A549 (cell line): ENCODE measurements around the gene NADK2. TPM values are rescaled to one million over a fixed set of nuclear protein-coding genes. Genes with fewer than 3 reads are reported as not detected.

Experiments
- ATAC-seq, 2 experiments: fragments of 200-7000 bp in 1 of 2; fragments of >200 bp in 1 of 2; cut with Nextera tagmentation in 1 of 2; cut with Tn5 transposase in 1 of 2; 3 replicates each; pipeline versions ENCODE4 v1.8.0 to v1.9.1; 2018 to 2020; ENCODE audit warnings: mild to moderate bottlenecking in 1 of 2, moderate library complexity in 1 of 2
- CTCF ChIA-PET: fragments of 300-600 bp; sonication (Branson Sonifier 250); formaldehyde crosslinking; extraction: SDS; loops from one replicate; lab custom pipeline; 2021; ENCODE audit warnings: antibody characterized with exemption, inconsistent platforms; lab: Yijun Ruan, JAX
- POLR2A ChIA-PET: fragments of 350-600 bp; formaldehyde crosslinking; extraction: SDS; loops from one replicate; lab custom pipeline; 2021; ENCODE audit warnings: antibody characterized with exemption, inconsistent platforms; lab: Yijun Ruan, JAX
- DNase-seq, 2 experiments: peaks; one replicate each; pipeline versions ENCODE4 v3.0.0 to v3.0.0-alpha.2; 2011 to 2016; ENCODE audit warnings: low read depth in 1 of 2, low spot score in 1 of 2
- FAIRE-seq: peaks from 2 replicates; lab custom pipeline; 2011; peaks lifted over from hg19 to GRCh38; lab: Jason Lieb, UNC
- H3K27ac ChIP-seq, 2 experiments: fragments of >200 bp; sonication (Bioruptor Twin); formaldehyde crosslinking; 3 replicates each; pipeline ENCODE4 v1.5.1; 2016 to 2017
- H3K4me1 ChIP-seq: fragments of >200 bp; sonication (Bioruptor Twin); formaldehyde crosslinking; 3 replicates; pipeline ENCODE4 v1.6.1; 2016
- H3K4me2 ChIP-seq: fragments of >200 bp; sonication (Bioruptor Twin); formaldehyde crosslinking; 3 replicates; pipeline ENCODE4 v1.6.1; 2016
- H3K4me3 ChIP-seq: fragments of >200 bp; sonication (Bioruptor Twin); formaldehyde crosslinking; 3 replicates; pipeline ENCODE4 v1.5.1; 2016
- H3K9me3 ChIP-seq: fragments of >200 bp; sonication (Bioruptor Twin); formaldehyde crosslinking; 3 replicates; pipeline ENCODE4 v1.6.1; 2016
- ATOH8 ChIP-seq: fragments of 250-450 bp; sonication (Bioruptor Pico); IDR thresholded peaks from 2 replicates; pipeline ENCODE4 v1.5.0; 2020; ENCODE audit warnings: low read depth, mild to moderate bottlenecking, moderate library complexity
- CHD2 ChIP-seq: fragments of 150-350 bp; IDR thresholded peaks from 2 replicates; pipeline ENCODE4 v1.6.1; 2014; ENCODE audit warnings: low read length; ENCODE audit not compliant: partially characterized antibody
- CHD4 ChIP-seq: fragments of 200-600 bp; sonication (generic); IDR thresholded peaks from 2 replicates; pipeline ENCODE4 v1.6.1; 2016; ENCODE audit warnings: antibody characterized with exemption, mild to moderate bottlenecking, borderline replicate concordance
- EP300 ChIP-seq, 2 experiments: fragments of >200 bp; sonication (Bioruptor Twin); formaldehyde crosslinking; IDR thresholded peaks; 2 replicates in 1 of 2; 3 replicates in 1 of 2; pipeline ENCODE4 v1.6.1; 2016 to 2017
- FOSL2 ChIP-seq, 2 experiments: fragments of 450-650 bp in 1 of 2; fragments of >200 bp in 1 of 2; sonication (Bioruptor Twin) in 1 of 2; formaldehyde crosslinking; IDR thresholded peaks; 2 replicates each; pipeline versions ENCODE4 v1.5.0 to v1.6.1; 2016 to 2020; ENCODE audit warnings: mild to moderate bottlenecking in 1 of 2, moderate library complexity in 1 of 2
- HOXB5 ChIP-seq: fragments of 250-450 bp; sonication (Bioruptor Pico); IDR thresholded peaks from 2 replicates; pipeline ENCODE4 v1.5.0; 2020; ENCODE audit warnings: mild to moderate bottlenecking, moderate library complexity
- JUN ChIP-seq, 2 experiments: fragments of >200 bp; sonication (Bioruptor Twin); formaldehyde crosslinking; IDR thresholded peaks; 2 replicates in 1 of 2; 3 replicates in 1 of 2; pipeline ENCODE4 v1.6.1; 2016 to 2017
- MAFK ChIP-seq: fragments of 450-650 bp; IDR thresholded peaks from 2 replicates; pipeline ENCODE4 v1.6.1; 2014; ENCODE audit not compliant: partially characterized antibody
- NR3C1 ChIP-seq: fragments of >200 bp; sonication (Bioruptor Twin); formaldehyde crosslinking; IDR thresholded peaks from 3 replicates; pipeline ENCODE4 v1.6.1; 2017
- POLR2AphosphoS2 ChIP-seq: conservative IDR thresholded peaks from 2 replicates; pipeline ENCODE4 v1.6.1; 2012; ENCODE audit warnings: low read length, improper control_type of control experiment, inconsistent platforms
- RAD21 ChIP-seq, 2 experiments: fragments of >200 bp in 1 of 2; sonication (Bioruptor Twin) in 1 of 2; formaldehyde crosslinking in 1 of 2; IDR thresholded peaks in 1 of 2; conservative IDR thresholded peaks in 1 of 2; 2 replicates in 1 of 2; 3 replicates in 1 of 2; pipeline ENCODE4 v1.6.1; 2012 to 2018; ENCODE audit warnings: inconsistent platforms in 1 of 2
- REST ChIP-seq: fragments of 200-600 bp; sonication (generic); IDR thresholded peaks from 2 replicates; pipeline ENCODE4 v1.6.1; 2016; ENCODE audit warnings: antibody characterized with exemption, mild to moderate bottlenecking, moderate library complexity
- RNF2 ChIP-seq: fragments of 200-600 bp; sonication (generic); IDR thresholded peaks from 2 replicates; pipeline ENCODE4 v1.6.1; 2016; ENCODE audit warnings: low read depth, mild to moderate bottlenecking, antibody characterized with exemption, moderate library complexity, borderline replicate concordance
- SREBF2 ChIP-seq: fragments of 450-650 bp; IDR thresholded peaks from 2 replicates; pipeline ENCODE4 v1.6.1; 2014; ENCODE audit warnings: mild to moderate bottlenecking, moderate library complexity
- TFCP2L1 ChIP-seq: fragments of 250-450 bp; sonication (Bioruptor Pico); IDR thresholded peaks from 2 replicates; pipeline ENCODE4 v1.5.0; 2021; ENCODE audit warnings: mild to moderate bottlenecking
- WGBS: methylation state at CpG from one replicate; pipeline ENCODE4 v1.1.6; 2017; ENCODE audit errors: missing lambda C conversion rate; 5-methylcytosine and 5-hydroxymethylcytosine counted together
- polyA plus RNA-seq, 4 experiments: library from polyadenylated mRNA; depleted of rRNA in 3 of 4; stranded (reverse); fragments of >200 nt; fragmentation: RNase III in 1 of 4; extraction: RNeasy Plus Mini Kit Qiagen cat#74134 plus additional on column Dnase treatment in 1 of 4; gene quantifications; 2 replicates in 3 of 4; 3 replicates in 1 of 4; pipeline ENCODE4 v1.2.3, GENCODE V29; 2011 to 2017
- TF ChIP-seq, protein P1 (sequence below): fragments of >200 bp; sonication (Bioruptor Twin); formaldehyde crosslinking; IDR thresholded peaks from 2 replicates; pipeline ENCODE4 v1.6.1; 2016
- TF ChIP-seq, protein P2 (sequence below): IDR thresholded peaks from 2 replicates; pipeline ENCODE4 v1.6.1; 2012
- TF ChIP-seq, protein P3 (sequence below): fragments of 150-350 bp; IDR thresholded peaks from 2 replicates; pipeline ENCODE4 v1.6.1; 2014; ENCODE audit warnings: low read depth, mild to moderate bottlenecking, low read length
- TF ChIP-seq, protein P4 (sequence below): IDR thresholded peaks from 2 replicates; pipeline ENCODE4 v1.6.1; 2012; ENCODE audit warnings: low read depth, borderline replicate concordance
- TF ChIP-seq, protein P5 (sequence below): fragments of 250-450 bp; sonication (Bioruptor Pico); IDR thresholded peaks from 2 replicates; pipeline ENCODE4 v1.5.0; 2021; ENCODE audit warnings: mild to moderate bottlenecking, moderate library complexity, borderline replicate concordance

NADK2 gene
- polyA plus RNA-seq, 2 of the 4 experiments (the other 2 are of a cell fraction), result 12.6 to 21.9 TPM

GRCh38 chr5:36150676-36151433, 90.9 kb downstream of the NADK2 start:
- ATAC-seq, result peak; percentile 61 to 70
- no peak for TF ChIP-seq NR3C1
- TF ChIP-seq, protein P1, sequence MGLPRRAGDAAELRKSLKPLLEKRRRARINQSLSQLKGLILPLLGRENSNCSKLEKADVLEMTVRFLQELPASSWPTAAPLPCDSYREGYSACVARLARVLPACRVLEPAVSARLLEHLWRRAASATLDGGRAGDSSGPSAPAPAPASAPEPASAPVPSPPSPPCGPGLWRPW, result no peak
- peak; percentile 28 for TF ChIP-seq MAFK
- peak; percentile 21 to 63 for DNase-seq
- CTCF ChIA-PET, result interaction anchor here (0.5 to 2.0 kb wide), 5 partner anchors 15 to 723 kb away, joined by 3 to 5 read pairs (median 4); partner anchors contain the start of genes NADK2 and RANBP3L
- POLR2A ChIA-PET, result interaction anchor here (0.7 to 2.0 kb wide), 2 partner anchors 72 to 91 kb away, joined by 3 to 19 read pairs; partner anchors contain the start of gene NADK2
- no peak for FAIRE-seq
- 6% methylated on average over 23 of the region's 23 CpGs for WGBS
- Histone ChIP-seq H3K9me3 (no peaks in the 10 kb centered on the region), H3K27ac (peak overlapping the region; percentile 72 to 82), H3K4me2 (peak overlapping the region; percentile 72), H3K4me1 (peaks cover 7% of the 10 kb centered on the region; the same call in 1 of the 3 replicates), H3K4me3 (peak overlapping the region; percentile 78)

DNA sequence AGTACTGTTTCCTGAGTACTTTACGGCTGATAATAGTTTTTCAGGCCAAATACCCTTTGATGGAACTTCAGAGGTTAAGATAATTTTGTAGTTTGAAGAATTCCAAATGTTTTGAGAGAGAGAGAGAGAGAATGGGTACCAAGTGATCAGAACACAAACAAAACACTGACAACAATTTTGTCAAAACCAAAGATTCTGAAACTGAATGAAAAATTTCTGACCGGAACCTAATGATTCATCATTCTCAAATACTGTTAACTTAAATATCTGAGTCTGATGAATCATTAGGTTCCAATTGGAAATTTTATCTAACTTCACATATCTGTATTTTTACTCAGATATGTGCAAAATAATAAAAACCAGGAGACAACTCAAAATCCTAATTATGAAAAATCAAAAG, 94.0 kb downstream of the NADK2 start:
- no peaks in the 10 kb centered on the region for H3K9me3 ChIP-seq
- TF ChIP-seq RAD21 (conservative IDR thresholded peaks at IDR 0.05 in 1 of 2, IDR thresholded peaks at IDR 0.05 in 1 of 2) (no peak), ATOH8 (CRISPR knock-in tag) (no peak), TFCP2L1 (CRISPR knock-in tag) (no peak), HOXB5 (CRISPR knock-in tag) (no peak), CHD4 (no peak), MAFK (no peak), FOSL2 (IDR thresholded peaks at IDR 0.05) (no peak), FOSL2 (CRISPR knock-in tag; IDR thresholded peaks at IDR 0.05) (no peak), SREBF2 (no peak), RNF2 (no peak), CHD2 (no peak), EP300 (IDR thresholded peaks at IDR 0.05) (no peak)
- TF ChIP-seq, protein P2, sequence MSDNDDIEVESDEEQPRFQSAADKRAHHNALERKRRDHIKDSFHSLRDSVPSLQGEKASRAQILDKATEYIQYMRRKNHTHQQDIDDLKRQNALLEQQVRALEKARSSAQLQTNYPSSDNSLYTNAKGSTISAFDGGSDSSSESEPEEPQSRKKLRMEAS, result no peak
- TF ChIP-seq, protein P3, sequence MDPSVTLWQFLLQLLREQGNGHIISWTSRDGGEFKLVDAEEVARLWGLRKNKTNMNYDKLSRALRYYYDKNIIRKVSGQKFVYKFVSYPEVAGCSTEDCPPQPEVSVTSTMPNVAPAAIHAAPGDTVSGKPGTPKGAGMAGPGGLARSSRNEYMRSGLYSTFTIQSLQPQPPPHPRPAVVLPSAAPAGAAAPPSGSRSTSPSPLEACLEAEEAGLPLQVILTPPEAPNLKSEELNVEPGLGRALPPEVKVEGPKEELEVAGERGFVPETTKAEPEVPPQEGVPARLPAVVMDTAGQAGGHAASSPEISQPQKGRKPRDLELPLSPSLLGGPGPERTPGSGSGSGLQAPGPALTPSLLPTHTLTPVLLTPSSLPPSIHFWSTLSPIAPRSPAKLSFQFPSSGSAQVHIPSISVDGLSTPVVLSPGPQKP, result no peak
- TF ChIP-seq, protein P4, sequence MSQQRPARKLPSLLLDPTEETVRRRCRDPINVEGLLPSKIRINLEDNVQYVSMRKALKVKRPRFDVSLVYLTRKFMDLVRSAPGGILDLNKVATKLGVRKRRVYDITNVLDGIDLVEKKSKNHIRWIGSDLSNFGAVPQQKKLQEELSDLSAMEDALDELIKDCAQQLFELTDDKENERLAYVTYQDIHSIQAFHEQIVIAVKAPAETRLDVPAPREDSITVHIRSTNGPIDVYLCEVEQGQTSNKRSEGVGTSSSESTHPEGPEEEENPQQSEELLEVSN, result no peak
- TF ChIP-seq, all 56 proteins: peak for 0
- Histone ChIP-seq H3K4me1 (no peaks in the 10 kb centered on the region; the same call in 2 of the 3 replicates), H3K4me2 (no peak overlapping the region), H3K27ac (no peak overlapping the region), H3K4me3 (no peak overlapping the region)
- POLR2A ChIA-PET, result no interaction called here
- ATAC-seq, result no peak
- no peak for FAIRE-seq
- WGBS, result 54% methylated on average over 2 of the region's 2 CpGs
- DNase-seq, result no peak
- CTCF ChIA-PET, result no interaction called here

GRCh38 chr5:36146390-36146789, 95.3 kb downstream of the NADK2 start:
- DNase-seq (no peak), ATAC-seq (no peak), FAIRE-seq (no peak)
- CTCF ChIA-PET, result no interaction called here
- POLR2A ChIA-PET, result no interaction called here
- no peak overlapping the region for H3K27ac ChIP-seq
- no peaks in the 10 kb centered on the region for H3K4me1 ChIP-seq
- no peak overlapping the region for H3K4me2 ChIP-seq
- 75% methylated on average over 3 of the region's 3 CpGs for WGBS
- H3K4me3 ChIP-seq, result no peak overlapping the region
- no peaks in the 10 kb centered on the region for H3K9me3 ChIP-seq
- TF ChIP-seq, protein P5, sequence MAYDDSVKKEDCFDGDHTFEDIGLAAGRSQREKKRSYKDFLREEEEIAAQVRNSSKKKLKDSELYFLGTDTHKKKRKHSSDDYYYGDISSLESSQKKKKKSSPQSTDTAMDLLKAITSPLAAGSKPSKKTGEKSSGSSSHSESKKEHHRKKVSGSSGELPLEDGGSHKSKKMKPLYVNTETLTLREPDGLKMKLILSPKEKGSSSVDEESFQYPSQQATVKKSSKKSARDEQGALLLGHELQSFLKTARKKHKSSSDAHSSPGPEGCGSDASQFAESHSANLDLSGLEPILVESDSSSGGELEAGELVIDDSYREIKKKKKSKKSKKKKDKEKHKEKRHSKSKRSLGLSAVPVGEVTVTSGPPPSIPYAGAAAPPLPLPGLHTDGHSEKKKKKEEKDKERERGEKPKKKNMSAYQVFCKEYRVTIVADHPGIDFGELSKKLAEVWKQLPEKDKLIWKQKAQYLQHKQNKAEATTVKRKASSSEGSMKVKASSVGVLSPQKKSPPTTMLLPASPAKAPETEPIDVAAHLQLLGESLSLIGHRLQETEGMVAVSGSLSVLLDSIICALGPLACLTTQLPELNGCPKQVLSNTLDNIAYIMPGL (CRISPR knock-in tag), result no peak
- TF ChIP-seq JUN (IDR thresholded peaks at IDR 0.05) (no peak), TFCP2L1 (CRISPR knock-in tag) (no peak), POLR2AphosphoS2 (no peak), HOXB5 (CRISPR knock-in tag) (no peak), REST (no peak), CHD4 (no peak), ATOH8 (CRISPR knock-in tag) (no peak)
